GM19043 (cell line): ENCODE measurements around the gene KCNF1.

Source experiments
- ATAC-seq: cut with Tn5 transposase; IDR thresholded peaks from one replicate; pipeline ENCODE4 v1.9.1; 2021; ENCODE audit warnings: low read depth; ENCODE audit not compliant: unreplicated experiment

The KCNF1 gene

GRCh38 chr2:10901160-10901939 is 10.4 kb upstream of the KCNF1 start:
- no peak for ATAC-seq

GRCh38 chr2:10903861-10904210 is 7.9 kb upstream of the KCNF1 start:
- ATAC-seq, result no peak

DNA sequence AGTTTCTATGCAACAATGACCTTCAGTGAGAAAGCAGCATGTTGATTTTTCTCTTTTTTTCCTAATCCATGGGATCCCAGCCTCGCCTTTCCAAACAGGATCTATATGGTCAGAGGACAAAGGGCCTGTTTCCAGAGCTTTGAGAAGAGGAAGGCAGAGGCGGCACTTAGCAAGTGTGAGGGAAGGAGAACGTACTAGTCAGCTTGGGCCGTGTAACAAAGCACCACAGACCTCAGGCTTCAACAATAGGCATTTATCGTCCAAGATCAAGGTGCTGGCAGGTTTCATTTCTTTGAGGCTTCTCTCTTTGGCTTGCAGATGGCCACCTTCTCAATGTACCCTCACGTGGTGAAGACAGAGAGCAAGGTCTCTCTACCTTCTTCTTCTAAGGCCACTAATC is 7.3 kb upstream of the KCNF1 start:
- ATAC-seq, result no peak

- ATAC-seq, result no peak
Observed at GRCh38 chr2:10905006-10905861, 6.5 kb upstream of the KCNF1 start.

- no peak for ATAC-seq
Observed at GRCh38 chr2:10905862-10906143, 5.9 kb upstream of the KCNF1 start.

DNA sequence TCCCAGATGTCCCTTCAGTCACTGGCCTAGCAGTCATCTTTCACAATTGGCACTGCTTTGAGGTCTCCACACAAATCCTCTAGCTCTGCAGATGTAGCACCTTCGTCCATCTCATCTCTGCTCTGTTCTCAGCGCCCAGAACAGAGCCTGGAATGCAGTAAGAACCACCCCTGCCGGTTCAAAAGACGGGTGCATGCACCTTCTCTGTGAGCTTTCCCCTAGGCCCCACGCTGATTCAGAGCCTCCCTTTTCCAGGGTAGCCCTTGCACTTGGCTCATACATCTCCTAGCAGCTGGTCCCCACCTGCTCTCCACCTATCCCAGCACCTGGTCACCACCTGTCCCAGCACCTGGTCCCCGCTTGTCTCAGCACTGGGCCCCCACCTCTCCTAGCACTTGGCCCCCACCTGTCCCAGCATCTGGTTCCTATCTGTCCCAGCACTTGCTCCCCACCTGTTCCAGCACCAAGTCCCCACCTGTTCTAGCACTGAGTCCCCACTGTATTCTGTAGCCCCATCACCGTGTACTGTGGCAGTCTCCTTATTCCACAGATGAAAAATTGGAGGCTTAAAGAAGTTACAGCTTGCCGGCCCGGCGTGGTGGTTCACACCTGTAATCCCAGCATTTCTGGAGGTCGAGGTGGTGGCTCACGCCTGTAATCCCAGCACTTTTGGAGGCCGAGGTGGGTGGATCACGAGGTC is 4.7 kb upstream of the KCNF1 start:
- no peak for ATAC-seq

GRCh38 chr2:10908195-10908594 is 3.5 kb upstream of the KCNF1 start:
- ATAC-seq, result no peak

DNA sequence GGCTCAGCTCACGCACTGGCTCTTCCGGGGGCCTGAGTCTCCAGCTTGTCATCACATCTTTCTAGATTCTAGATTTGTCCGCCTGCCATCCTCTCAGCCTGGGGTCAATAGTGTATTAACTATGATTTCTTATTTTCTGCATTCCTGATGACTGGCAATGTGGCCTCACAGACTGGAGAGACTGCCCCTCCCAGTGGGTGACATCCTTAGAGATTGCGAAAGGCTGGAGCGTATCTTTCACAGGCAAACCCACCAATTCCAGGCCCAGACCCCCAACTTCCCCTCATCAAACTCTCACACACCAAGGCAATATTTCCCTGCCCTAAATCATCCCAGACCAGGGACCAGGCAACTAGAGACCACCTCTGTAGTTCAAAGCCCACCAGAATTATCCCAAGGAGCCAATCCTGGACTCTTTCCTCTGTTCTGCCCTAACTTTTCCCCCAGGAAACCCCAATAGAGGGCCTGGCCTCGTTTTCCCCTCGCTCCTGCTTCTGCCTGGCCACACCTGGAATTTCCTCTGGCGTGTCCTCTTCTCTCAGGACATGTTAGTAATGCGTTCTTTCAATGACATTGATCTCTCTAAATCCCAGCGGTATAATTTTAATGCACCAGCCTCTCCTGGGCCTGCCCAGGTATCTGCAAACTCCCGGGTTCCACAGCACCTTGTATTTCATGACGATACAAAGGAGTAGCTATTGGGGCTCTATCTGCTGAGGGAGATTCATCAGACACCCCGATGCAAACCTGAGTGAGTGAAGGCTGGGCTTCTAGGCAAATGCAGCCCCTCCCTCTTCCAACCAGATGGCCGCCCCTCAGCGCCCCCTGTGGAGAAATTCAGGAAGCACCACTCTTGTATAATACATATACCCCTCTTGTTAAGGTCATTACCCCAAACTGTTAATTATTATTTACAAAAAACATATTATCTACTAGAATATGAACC is 2.4 kb upstream of the KCNF1 start:
- ATAC-seq, result no peak

DNA sequence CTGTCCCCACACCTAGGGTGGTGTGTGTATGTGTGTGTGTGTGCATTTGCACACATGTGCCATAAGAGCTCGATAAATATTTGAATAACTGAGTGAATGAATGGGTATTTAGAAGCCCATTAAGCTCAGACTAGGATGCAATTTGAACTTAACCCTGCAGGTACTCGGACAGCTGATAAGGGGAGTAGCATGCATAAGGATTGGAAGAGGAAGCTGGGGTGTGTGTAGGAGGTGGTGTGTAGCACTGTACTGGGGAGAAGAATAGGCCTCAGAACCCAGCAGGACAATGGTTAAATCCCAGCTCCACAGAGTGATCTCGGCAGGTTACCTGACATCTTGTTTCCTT is 1.8 kb upstream of the KCNF1 start:
- no peak for ATAC-seq

DNA sequence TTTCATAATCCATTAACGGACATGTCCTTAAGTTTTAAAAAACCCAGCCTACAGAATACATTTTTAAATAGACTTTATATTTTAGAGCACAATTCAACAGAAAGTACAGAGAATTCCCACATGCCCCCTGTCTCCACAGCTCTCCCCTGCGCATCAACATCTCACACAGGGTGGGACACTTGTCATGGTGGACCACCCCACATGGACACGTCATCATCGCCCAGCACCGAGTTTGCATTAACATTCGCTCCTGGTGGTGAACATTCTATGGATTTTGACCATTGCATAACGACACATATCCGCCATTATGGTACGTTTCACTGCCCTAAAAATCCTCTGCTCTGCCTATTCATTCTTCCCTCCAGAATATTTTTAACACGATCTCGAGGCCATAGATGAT is 1.1 kb upstream of the KCNF1 start:
- ATAC-seq, result no peak

GRCh38 chr2:10912076-10912731 is 470 bp downstream of the KCNF1 start:
- ATAC-seq, result no peak

GRCh38 chr2:10912796-10913455 is 1.2 kb downstream of the KCNF1 start:
- no peak for ATAC-seq

GRCh38 chr2:10913501-10914271 is 2.0 kb downstream of the KCNF1 start:
- ATAC-seq, result no peak

DNA sequence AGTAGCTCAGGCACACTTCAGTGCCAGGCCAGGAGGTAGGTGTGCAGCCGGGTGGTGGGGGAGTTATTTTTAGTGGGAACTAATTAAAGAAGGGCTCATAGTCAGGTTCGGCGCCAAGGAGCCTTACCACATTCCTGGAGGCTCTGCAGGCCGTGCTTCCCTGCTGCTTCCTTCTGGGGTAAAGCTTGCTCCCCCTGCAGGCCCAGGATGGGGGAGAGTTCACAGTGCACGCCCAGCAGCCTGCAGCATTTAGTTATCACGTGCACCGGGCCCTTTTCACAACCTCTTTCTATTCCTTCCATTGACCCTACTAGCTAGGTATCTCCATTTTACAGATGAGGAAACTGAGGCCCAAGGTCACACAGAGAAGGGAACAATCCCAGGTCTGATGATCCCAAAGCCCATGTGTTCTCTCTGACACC is 2.5 kb downstream of the KCNF1 start:
- ATAC-seq, result no peak

- no peak for ATAC-seq
Observed at GRCh38 chr2:10915236-10915635, 3.5 kb downstream of the KCNF1 start.

- ATAC-seq, result no peak
Observed at GRCh38 chr2:10915731-10916276, 4.1 kb downstream of the KCNF1 start.

DNA sequence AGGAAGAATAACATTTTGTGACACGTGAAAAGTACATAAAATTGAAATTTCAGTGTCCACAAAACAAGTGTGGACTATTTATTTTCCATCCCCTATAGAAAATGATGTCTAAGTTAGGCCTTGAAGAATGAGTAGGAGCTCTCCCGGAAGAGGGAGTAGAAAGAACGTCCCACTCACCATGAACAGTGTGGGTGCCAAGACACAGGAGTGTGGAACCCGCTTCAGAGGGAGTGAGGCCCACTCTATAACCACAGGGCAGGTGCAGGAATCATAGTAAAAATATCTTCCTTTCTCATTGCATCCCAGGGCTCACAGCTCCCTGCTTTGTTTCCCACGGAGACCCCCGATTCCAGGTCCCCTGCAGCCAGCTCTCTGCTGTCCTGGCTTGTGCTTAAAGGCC is 5.2 kb downstream of the KCNF1 start:
- ATAC-seq, result no peak

DNA sequence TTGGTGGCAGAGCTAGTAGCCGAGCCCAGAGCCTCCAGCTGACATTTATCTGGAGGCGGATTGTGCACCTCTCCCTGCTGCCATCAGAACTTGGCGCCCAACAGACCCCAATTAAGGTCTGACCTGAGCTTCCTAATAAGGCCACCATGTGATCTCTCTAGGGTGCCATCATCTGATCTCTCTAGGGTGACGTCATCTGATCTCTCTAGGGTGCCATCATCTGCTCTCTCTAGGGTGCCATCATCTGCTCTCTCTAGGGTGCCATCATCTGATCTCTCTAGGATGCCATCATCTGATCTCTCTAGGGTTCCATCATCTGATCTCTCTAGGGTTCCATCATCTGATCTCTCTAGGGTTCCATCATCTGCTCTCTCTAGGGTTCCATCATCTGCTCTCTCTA is 6.2 kb downstream of the KCNF1 start:
- no peak for ATAC-seq
